Thoracic aorta (tissue), 2 donors: ENCODE data around the gene RUFY4. TPM values are rescaled to one million over a fixed set of nuclear protein-coding genes. Genes with fewer than 3 reads are reported as not detected.
A peak's percentile ranks its signal among the peaks of the same experiment; 100 is the strongest.
"Not testable (repeated sequence)": the region's sequence is repeated elsewhere in the genome, so short reads cannot be mapped to it uniquely, and the experiment has no call there.

Experiments
- ATAC-seq: fragments of 150-250 bp; one replicate; pipeline ENCODE4 v1.8.0; 2017; ENCODE audit warnings: low read depth; ENCODE audit not compliant: insufficient number of reproducible peaks, low FRiP score
- DNase-seq: peaks from one replicate; pipeline ENCODE4 v3.0.0-alpha.2; 2020; ENCODE audit warnings: low spot score
- H3K27ac ChIP-seq, 2 donors: fragments of 200-600 bp; sonication (generic); 1 replicate in 1 of 2; 2 replicates in 1 of 2; pipeline ENCODE4 v1.5.1; 2016; ENCODE audit warnings: mild to moderate bottlenecking in 2 of 2, moderate library complexity in 2 of 2
- H3K27me3 ChIP-seq: fragments of 200-600 bp; sonication (generic); replicated peaks from 2 replicates; pipeline ENCODE4 v1.6.0; 2016; ENCODE audit warnings: mild to moderate bottlenecking; ENCODE audit not compliant: insufficient read depth
- H3K36me3 ChIP-seq: fragments of 200-600 bp; sonication (generic); one replicate; pipeline ENCODE4 v1.5.1; 2016
- H3K4me1 ChIP-seq, 2 donors: fragments of 200-600 bp; sonication (generic); 1 replicate in 1 of 2; 2 replicates in 1 of 2; pipeline versions ENCODE4 v1.5.1 to v1.6.0; 2016; ENCODE audit warnings: low read depth in 2 of 2, mild to moderate bottlenecking in 1 of 2; ENCODE audit not compliant: control insufficient read depth in 1 of 2
- H3K4me3 ChIP-seq: fragments of 200-600 bp; sonication (generic); 2 replicates; pipeline ENCODE4 v1.5.1; 2016; ENCODE audit warnings: mild to moderate bottlenecking
- H3K9me3 ChIP-seq: fragments of 200-600 bp; sonication (generic); 2 replicates; pipeline ENCODE4 v1.5.1; 2016
- total RNA-seq, 2 donors: library from RNA; depleted of rRNA; stranded (reverse); fragments of >200 nt; gene quantifications; one replicate each; pipeline versions ENCODE4 v1.1.0 to v1.2.3, GENCODE V29; 2016
- TF ChIP-seq, protein P1 (sequence below): fragments of 200-600 bp; sonication (generic); IDR thresholded peaks from one replicate; pipeline ENCODE4 v1.5.1; 2019; ENCODE audit warnings: antibody characterized with exemption

Gene RUFY4
- total RNA-seq, 2 donors from 2014 or later: 0.68 TPM; not detected in 1

DNA sequence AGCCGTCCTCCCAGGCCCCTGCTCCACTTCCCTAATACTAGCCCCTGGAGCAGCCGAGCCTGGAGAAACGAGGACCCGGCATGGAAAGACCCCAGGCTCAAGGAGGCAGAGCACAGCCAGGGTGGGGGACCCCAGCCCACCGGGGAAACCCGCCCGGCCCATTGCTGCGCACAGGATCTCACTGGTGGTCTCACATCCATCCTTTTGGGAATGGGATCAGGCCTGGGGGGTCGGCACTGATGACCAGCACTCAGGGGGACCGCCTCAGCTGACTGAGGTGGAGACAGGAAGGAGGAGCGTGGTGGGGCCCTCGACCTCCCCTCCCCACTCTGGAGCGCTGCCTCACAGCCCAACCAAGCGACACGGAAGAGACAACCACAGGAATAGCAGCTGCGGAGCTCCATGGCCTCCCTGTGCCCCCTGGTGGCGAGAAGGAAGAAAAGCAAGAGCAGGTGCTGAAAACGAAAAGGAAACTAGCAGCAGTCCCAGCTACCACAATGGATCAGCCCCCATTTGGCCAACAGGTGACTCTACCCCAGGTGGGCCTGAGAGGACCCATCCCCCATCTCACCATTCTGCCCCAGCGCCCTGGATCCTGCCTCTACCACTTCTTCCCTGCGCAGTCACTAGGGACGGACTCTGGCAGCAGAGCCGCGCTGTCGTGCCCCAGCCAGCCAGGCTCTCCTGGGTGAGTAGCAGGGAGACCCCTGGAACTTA, 34.4 kb upstream of the RUFY4 start:
- H3K27me3 ChIP-seq, H3K9me3 ChIP-seq, DNase-seq, H3K27ac ChIP-seq, H3K36me3 ChIP-seq: not testable (repeated sequence)
- peak; percentile 49 for ATAC-seq
- Histone ChIP-seq H3K4me3 (peak overlapping the region; percentile 65), H3K4me1 (peaks cover 4 to 28% of the 10 kb centered on the region in 2 donors)
- TF ChIP-seq, protein P1, sequence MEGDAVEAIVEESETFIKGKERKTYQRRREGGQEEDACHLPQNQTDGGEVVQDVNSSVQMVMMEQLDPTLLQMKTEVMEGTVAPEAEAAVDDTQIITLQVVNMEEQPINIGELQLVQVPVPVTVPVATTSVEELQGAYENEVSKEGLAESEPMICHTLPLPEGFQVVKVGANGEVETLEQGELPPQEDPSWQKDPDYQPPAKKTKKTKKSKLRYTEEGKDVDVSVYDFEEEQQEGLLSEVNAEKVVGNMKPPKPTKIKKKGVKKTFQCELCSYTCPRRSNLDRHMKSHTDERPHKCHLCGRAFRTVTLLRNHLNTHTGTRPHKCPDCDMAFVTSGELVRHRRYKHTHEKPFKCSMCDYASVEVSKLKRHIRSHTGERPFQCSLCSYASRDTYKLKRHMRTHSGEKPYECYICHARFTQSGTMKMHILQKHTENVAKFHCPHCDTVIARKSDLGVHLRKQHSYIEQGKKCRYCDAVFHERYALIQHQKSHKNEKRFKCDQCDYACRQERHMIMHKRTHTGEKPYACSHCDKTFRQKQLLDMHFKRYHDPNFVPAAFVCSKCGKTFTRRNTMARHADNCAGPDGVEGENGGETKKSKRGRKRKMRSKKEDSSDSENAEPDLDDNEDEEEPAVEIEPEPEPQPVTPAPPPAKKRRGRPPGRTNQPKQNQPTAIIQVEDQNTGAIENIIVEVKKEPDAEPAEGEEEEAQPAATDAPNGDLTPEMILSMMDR: peak; percentile 78

DNA sequence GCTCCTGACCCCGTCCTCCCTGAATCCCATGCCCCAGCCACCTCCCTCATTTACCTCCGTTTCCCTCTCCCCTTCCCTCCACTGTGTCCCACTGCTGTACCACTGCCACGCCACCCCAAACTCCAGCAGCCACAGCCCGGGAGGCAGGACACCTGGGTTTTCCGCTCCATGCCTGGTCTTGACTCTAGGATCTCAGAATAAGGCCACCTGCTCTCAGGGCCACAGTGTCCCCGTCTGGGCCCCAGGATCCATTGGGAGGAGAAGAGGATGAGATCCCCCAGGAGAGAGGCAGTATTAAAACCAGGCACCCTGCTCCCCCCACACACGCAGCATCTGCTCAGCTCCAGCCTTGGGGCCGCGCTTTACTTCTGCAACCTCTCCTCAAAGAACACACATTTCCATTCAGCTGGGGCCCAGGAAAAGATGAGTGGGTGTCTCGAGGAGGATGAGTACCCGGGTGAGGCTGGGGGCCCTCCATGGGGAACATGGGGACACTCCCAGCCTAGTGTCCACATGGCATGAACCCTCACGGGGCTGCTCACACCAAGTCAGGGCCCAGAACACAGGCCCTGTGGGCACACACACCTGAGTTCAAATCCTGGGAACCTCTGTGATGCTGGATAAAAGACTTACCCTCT, 33.5 kb upstream of the RUFY4 start:
- ATAC-seq (no peak), DNase-seq (no peak)
- TF ChIP-seq, protein P1: no peak
- no peaks in the 10 kb centered on the region for H3K36me3 ChIP-seq
- no peak overlapping the region for H3K4me3 ChIP-seq
- no peaks in the 10 kb centered on the region for H3K9me3 ChIP-seq
- peaks cover 0 to 28% of the 10 kb centered on the region in 2 donors for H3K4me1 ChIP-seq
- H3K27me3 ChIP-seq: no peaks in the 10 kb centered on the region
- H3K27ac ChIP-seq: no peak overlapping the region

DNA sequence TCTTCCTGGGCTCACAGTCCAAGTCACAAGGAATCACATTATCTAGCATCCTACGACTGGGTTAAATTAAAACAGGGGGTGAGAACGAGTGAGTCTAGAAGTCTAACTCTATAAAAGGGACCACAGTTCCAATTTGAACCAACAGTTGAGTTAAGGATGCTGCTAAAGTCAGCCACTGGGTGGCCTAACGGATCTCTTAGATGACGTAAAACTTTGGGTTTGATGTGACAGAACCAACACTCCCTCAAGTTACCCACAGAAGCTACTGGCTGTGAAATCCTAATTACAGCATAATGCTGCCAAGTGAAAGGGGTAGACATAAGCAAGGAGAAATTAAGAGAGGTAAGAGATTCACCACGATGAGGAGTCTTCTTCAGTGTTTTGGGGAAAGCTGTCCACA, 32.7 kb upstream of the RUFY4 start:
- Histone ChIP-seq H3K27me3 (no peaks in the 10 kb centered on the region), H3K9me3 (no peaks in the 10 kb centered on the region), H3K4me1 (peaks cover 0 to 26% of the 10 kb centered on the region in 2 donors), H3K27ac (no peak overlapping the region), H3K36me3 (no peaks in the 10 kb centered on the region), H3K4me3 (no peak overlapping the region)
- ATAC-seq: no peak
- TF ChIP-seq, protein P1: no peak
- DNase-seq: no peak

DNA sequence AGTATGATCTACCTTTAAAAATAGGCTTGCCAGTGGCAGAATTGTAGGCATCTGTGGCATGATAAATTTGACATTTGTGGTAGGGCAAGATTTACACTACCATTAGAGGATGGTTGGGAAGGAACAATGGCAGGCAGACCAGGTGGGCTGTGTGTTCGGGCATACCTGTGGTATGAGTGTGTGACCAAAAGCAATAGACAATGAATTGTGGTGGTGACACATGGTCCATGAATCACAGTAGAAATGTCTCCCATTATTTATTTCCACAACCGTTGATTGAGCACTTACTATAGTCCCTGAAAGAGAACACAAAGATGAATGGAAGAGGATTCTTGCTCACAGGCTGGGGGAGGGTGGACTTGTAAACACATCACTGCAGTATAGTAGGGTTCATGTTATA, 29.9 kb upstream of the RUFY4 start:
- Histone ChIP-seq H3K27me3 (no peaks in the 10 kb centered on the region), H3K27ac (no peak overlapping the region), H3K4me3 (no peak overlapping the region), H3K4me1 (peaks cover 0 to 9% of the 10 kb centered on the region in 2 donors), H3K9me3 (no peaks in the 10 kb centered on the region), H3K36me3 (no peaks in the 10 kb centered on the region)
- TF ChIP-seq, protein P1: no peak
- DNase-seq (no peak), ATAC-seq (no peak)

DNA sequence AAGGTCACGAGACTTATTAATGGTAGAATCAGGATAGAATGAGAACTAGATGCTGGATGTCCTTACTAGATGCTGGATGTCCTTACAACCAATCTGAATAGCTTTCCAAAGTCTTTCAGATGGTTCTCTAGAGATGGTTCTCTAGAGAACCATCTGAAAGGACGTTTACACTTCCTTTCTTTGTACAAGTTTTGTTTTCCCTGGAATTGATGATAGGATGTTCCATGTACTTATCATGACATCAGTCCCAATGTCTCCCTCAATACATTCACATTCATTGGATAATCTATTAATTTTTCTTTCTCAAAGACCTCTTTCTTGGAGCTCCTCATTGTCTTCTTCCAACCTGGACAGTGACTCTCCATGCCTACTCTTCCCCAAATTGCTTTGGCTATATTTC, 28.2 kb upstream of the RUFY4 start:
- H3K4me1 ChIP-seq: no peaks in the 10 kb centered on the region
- H3K9me3 ChIP-seq: no peaks in the 10 kb centered on the region
- H3K4me3 ChIP-seq: no peak overlapping the region
- DNase-seq (no peak), ATAC-seq (no peak)
- TF ChIP-seq, protein P1: no peak
- no peak overlapping the region for H3K27ac ChIP-seq
- H3K36me3 ChIP-seq: no peaks in the 10 kb centered on the region
- H3K27me3 ChIP-seq: no peaks in the 10 kb centered on the region
